Fibroblast of lung (primary cell): Measurements from ENCODE around the gene MREG. TPM values are rescaled to one million over a fixed set of nuclear protein-coding genes. Genes with fewer than 3 reads are reported as not detected.

Source experiments
- DNase-seq, 2 donors: peaks; one replicate each; pipeline versions ENCODE4 v3.0.0 to v3.0.0-alpha.2; 2010; ENCODE audit warnings: low read depth in 2 of 2
- H2AFZ ChIP-seq: 2 replicates; pipeline ENCODE4 v1.5.1; 2012; ENCODE audit warnings: low read length, control low read depth, inconsistent platforms
- H3K27ac ChIP-seq: 2 replicates; pipeline ENCODE4 v1.5.1; 2011; ENCODE audit warnings: low read length, control low read depth; ENCODE audit not compliant: insufficient read depth
- H3K27me3 ChIP-seq: 2 replicates; pipeline ENCODE4 v1.5.1; 2011; ENCODE audit warnings: mild to moderate bottlenecking, low read length; ENCODE audit not compliant: control insufficient read depth, insufficient read depth
- H3K36me3 ChIP-seq: 2 replicates; pipeline ENCODE4 v1.5.1; 2011; ENCODE audit warnings: low read length; ENCODE audit not compliant: control insufficient read depth, insufficient read depth
- H3K4me1 ChIP-seq: 2 replicates; pipeline ENCODE4 v1.5.1; 2011; ENCODE audit warnings: low read length; ENCODE audit not compliant: control insufficient read depth, insufficient read depth; ENCODE audit errors: extremely low read depth
- H3K4me2 ChIP-seq: 2 replicates; pipeline ENCODE4 v1.5.1; 2011; ENCODE audit warnings: low read length, control low read depth; ENCODE audit not compliant: insufficient read depth; ENCODE audit errors: extremely low read depth
- H3K4me3 ChIP-seq, 4 experiments: fragments of 200-600 bp in 1 of 4; sonication (generic) in 1 of 4; replicated peaks in 1 of 4; 2 replicates each; pipeline ENCODE4 v1.5.1; 2011 to 2016; ENCODE audit warnings: low read length in 4 of 4, low read depth in 3 of 4, mild to moderate bottlenecking in 3 of 4, control low read depth in 2 of 4, inconsistent platforms in 1 of 4, mixed read lengths in 1 of 4; ENCODE audit not compliant: insufficient read depth in 1 of 4; ENCODE audit errors: control extremely low read depth in 1 of 4
- H3K79me2 ChIP-seq: 2 replicates; pipeline ENCODE4 v1.5.1; 2012; ENCODE audit warnings: mild to moderate bottlenecking, low read length, inconsistent platforms; ENCODE audit not compliant: control insufficient read depth, insufficient read depth
- H3K9ac ChIP-seq: 2 replicates; pipeline ENCODE4 v1.5.1; 2011; ENCODE audit warnings: mild to moderate bottlenecking, low read length, control low read depth; ENCODE audit not compliant: insufficient read depth
- H3K9me3 ChIP-seq: 2 replicates; pipeline ENCODE4 v1.5.1; 2012; ENCODE audit warnings: low read depth, low read length; ENCODE audit not compliant: control insufficient read depth, insufficient read depth
- H4K20me1 ChIP-seq: 2 replicates; pipeline ENCODE4 v1.5.1; 2011; ENCODE audit warnings: low read length; ENCODE audit not compliant: control insufficient read depth, insufficient read depth; ENCODE audit errors: extremely low read depth
- CTCF ChIP-seq, 2 donors: IDR thresholded peaks in 1 of 2; conservative IDR thresholded peaks in 1 of 2; 1 replicate in 1 of 2; 2 replicates in 1 of 2; pipeline ENCODE4 v1.5.1; 2011 to 2012; ENCODE audit warnings: low read length in 2 of 2, control low read depth in 1 of 2, inconsistent platforms in 1 of 2, low read depth in 1 of 2, mild to moderate bottlenecking in 1 of 2
- EZH2 ChIP-seq: IDR thresholded peaks from 2 replicates; pipeline ENCODE4 v1.5.1; 2012; ENCODE audit warnings: low read length, control low read depth, mild to moderate bottlenecking; ENCODE audit errors: missing control alignments
- polyA plus RNA-seq, 2 donors: library from polyadenylated mRNA; depleted of rRNA in 1 of 2; stranded (reverse) in 1 of 2; unstranded in 1 of 2; fragments of >200 nt; gene quantifications; 2 replicates each; pipeline ENCODE4 v1.2.1, GENCODE V29; 2011 to 2012; ENCODE audit warnings: missing spikeins in 1 of 2
- total RNA-seq: library from RNA; depleted of rRNA; stranded (reverse); fragments of >200 nt; gene quantifications from 2 replicates; pipeline ENCODE4 v1.2.1, GENCODE V29; 2014

The MREG gene
- total and polyA plus RNA-seq, 2 donors (not counting 1 experiment from before 2014, with no cell fraction given) = 2.4 to 3.5 TPM

- H3K79me2 ChIP-seq = no peaks in the 10 kb centered on the region
- no peaks in the 10 kb centered on the region for H3K4me1 ChIP-seq
- no peaks in the 10 kb centered on the region for H3K36me3 ChIP-seq
- H3K4me2 ChIP-seq = no peak overlapping the region
- H3K27ac ChIP-seq = no peak overlapping the region
- no peaks in the 10 kb centered on the region for H3K9me3 ChIP-seq
- H3K9ac ChIP-seq = no peak overlapping the region
- H2AFZ ChIP-seq = no peak overlapping the region
- no peaks in the 10 kb centered on the region for H4K20me1 ChIP-seq
- no peak overlapping the region for H3K4me3 ChIP-seq
- no peak for TF ChIP-seq EZH2
- DNase-seq = no peak
- no peaks in the 10 kb centered on the region for H3K27me3 ChIP-seq
Measured at GRCh38 chr2:215896921-215897320, 116.4 kb downstream of the MREG start.

GRCh38 chr2:215895330-215895729, 118.0 kb downstream of the MREG start:
- no peak overlapping the region for H2AFZ ChIP-seq
- H3K36me3 ChIP-seq = no peaks in the 10 kb centered on the region
- no peak overlapping the region for H3K9ac ChIP-seq
- no peaks in the 10 kb centered on the region for H3K27me3 ChIP-seq
- no peaks in the 10 kb centered on the region for H3K4me1 ChIP-seq
- no peaks in the 10 kb centered on the region for H3K79me2 ChIP-seq
- no peaks in the 10 kb centered on the region for H4K20me1 ChIP-seq
- DNase-seq = no peak
- no peak overlapping the region for H3K4me3 ChIP-seq
- no peaks in the 10 kb centered on the region for H3K9me3 ChIP-seq
- H3K4me2 ChIP-seq = no peak overlapping the region
- TF ChIP-seq CTCF (conservative IDR thresholded peaks at IDR 0.05 in 1 of 2, IDR thresholded peaks at IDR 0.05 in 1 of 2; ENCODE audit: low read depth in 1 of 2, low read length in 2 of 2) (no peak), EZH2 (no peak)
- H3K27ac ChIP-seq = no peak overlapping the region

Other genes with a start within 250 kb of the MREG start
- 19.3 and 22.6 TPM in 2 replicates for gene PECR, start 68.3 kb upstream of the MREG start, total RNA-seq
- gene PECR, start 68.3 kb upstream of the MREG start, polyA plus RNA-seq = 11.7 and 15.4 TPM in 2 replicates
- gene TMEM169, start 68.4 kb upstream of the MREG start, total RNA-seq = 0.26 and 0.50 TPM in 2 replicates
- gene TMEM169, start 68.4 kb upstream of the MREG start, polyA plus RNA-seq = 0.10 TPM in 2 replicates
- 148 and 152 TPM in 2 replicates for gene XRCC5, start 95.8 kb upstream of the MREG start, total RNA-seq
- 278 and 339 TPM in 2 replicates for gene XRCC5, start 95.8 kb upstream of the MREG start, polyA plus RNA-seq